Activated CD4-positive, alpha-beta T cell treated with anti-CD3 and anti-CD28 coated beads, Interleukin-2, Interleukin-4, amounts not matched to agents 100 ng/mL and 50 ng/mL, durations not matched to agents 16 hours and 8 hours (primary cell): ENCODE measurements around the gene INPP5K.
A peak's percentile ranks its signal among the peaks of the same experiment; 100 is the strongest.
"Not testable (repeated sequence)": the region's sequence is repeated elsewhere in the genome, so short reads cannot be mapped to it uniquely, and the experiment has no call there.

Experiments used
- DNase-seq: peaks from one replicate; pipeline ENCODE4 v3.0.0-alpha.2; 2020; ENCODE audit warnings: low spot score

INPP5K gene

DNA sequence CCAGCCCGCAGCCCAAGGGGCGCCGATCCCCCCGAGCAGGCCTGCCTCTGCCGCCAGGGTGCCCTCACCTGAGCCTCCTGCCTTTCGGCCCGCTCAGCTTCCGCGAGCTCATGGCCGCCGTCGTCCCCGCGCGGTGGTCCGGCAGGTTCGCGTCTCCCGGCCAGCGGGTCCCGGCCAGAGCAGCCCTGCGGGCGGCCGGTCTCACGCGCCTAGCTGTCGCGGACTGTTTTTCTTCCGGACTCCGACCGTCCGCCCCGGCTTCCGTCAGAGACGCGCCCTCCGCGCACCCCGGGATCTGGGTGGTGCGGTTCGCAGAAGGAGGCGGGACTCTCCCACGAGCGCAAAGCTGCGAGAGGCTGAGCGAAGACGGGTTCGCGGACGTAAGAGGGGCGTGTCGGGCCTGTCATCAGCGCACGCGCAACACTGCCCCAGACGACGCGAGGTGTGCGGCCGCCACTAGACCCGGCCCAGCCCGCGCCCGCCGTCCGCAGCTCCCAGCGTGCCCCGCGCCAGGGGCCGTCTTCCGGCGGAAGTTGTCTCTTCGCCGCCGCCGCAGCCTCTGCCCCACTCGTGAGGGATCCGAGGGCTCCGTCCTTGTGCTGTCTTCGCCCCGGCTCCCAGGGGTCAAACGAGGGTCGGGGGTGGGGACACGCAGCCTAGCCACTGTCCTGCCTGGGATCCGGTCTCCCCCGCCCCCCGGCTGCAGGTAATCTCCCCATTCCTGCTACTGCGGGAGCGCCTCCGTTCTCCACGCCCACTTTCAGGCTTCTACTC lies at the start of gene INPP5K:
Gene INPP5K (minus strand): TSS at position 225 of the 774 bp plus-strand sequence. CDS start 113 bp downstream, at position 112.
- peak; percentile 98 for DNase-seq

- DNase-seq, result no peak
Measured at GRCh38 chr17:1565877-1566276, 49.5 kb upstream of the INPP5K start.

GRCh38 chr17:1563786-1564613 lies 47.6 kb upstream of the INPP5K start:
- DNase-seq, result no peak

GRCh38 chr17:1563471-1563785 lies 47.0 kb upstream of the INPP5K start:
- DNase-seq, result not testable (repeated sequence)

DNA sequence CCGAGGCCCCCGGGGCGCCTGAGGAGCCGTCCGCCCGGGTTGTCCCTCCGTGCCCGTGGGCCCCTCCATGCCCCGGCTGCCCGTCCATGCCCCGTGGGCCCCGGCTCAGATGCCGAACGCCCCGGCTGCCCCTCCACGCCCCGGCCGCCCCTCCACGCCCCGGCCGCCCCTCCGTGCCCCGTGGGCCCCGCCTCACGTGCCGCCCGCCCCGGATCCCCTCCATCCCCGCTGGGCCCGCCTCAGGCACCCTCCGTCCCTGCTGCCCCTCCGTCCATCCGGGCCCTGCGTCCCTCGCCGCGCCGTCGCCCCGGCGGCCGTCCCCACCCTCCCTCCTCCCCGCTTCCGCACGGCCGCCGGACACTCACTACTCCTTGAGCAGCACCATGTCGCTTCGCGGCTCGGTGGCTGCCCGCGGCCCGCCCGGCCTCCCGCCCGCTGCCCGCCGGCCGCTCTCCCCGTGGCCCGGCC lies 45.8 kb upstream of the INPP5K start:
- peak; percentile 5 for DNase-seq

DNA sequence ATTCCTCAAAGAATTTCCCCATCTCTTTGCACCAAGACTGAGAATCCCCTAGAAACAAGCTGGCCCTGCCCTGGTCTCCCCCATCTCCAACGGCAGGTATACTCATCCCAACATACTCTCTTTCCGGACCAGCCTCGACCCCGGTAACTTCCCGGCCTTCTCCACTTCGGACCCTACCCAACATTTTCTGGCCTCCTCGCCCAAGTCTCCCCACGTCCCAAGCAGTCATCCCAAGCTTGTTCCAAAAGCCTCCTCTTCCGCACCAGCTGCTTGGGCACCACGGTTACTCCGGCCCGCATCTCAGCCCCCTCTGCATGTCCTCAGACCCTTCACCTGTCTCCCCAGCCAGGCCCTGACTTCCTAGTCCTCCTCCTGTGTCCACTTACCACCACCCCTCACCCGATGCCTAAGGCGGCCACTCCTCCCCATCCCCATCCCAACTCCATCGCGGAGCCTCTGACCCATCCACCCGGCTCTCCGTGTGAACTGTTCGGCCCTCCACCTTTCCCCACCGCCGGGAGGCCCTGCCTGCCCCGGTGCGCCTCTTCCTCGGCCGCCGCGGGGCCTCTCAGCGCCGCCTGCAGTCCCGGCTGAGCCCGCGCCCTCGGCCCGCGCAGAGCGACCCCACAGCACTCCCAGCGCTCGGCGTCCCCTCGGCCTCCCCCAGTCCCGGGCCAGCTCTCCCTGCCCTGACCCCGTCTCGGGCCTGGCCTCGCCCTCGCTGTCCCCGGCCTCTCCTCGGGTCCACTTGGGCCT lies 45.2 kb upstream of the INPP5K start:
- DNase-seq, result peak; percentile 24

GRCh38 chr17:1560858-1561355 lies 44.5 kb upstream of the INPP5K start:
- no peak for DNase-seq

DNA sequence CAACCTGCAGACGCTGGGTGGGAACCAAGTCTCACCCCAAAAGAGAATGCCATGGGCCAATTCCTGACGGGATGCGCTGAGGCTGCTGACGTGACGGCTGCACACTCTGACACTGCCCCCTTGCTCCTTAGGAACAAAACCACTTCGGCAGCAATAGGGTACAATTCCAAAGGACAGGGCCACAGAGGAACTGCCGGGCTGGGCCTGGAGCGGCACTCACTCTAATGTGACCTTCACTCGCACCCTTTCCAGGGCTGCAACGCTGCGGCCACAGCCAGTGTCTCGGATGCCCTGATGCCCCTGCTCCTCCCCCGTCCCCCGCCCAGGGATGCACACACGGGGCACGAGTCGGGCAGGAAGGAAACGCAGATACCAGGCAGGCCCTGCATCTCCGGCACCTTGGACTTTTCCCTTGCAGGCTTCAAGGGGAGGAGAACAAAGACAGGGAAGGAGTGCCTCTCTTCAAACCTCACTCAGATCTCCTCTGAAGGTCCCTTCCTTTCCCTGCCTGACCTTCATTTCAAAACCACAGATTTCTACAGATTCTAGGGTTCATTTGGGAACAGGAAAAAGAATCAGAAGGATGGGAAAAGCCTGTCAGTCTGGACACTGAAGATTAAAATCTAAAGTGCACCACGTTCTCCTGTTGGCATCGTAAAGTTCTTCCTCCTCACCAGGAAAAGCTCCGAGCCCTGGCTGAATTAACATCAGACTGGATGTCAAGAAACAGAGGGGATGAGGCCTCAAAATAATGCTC lies 43.9 kb upstream of the INPP5K start:
- DNase-seq, result no peak

GRCh38 chr17:1559047-1560043 lies 42.9 kb upstream of the INPP5K start:
- no peak for DNase-seq

DNA sequence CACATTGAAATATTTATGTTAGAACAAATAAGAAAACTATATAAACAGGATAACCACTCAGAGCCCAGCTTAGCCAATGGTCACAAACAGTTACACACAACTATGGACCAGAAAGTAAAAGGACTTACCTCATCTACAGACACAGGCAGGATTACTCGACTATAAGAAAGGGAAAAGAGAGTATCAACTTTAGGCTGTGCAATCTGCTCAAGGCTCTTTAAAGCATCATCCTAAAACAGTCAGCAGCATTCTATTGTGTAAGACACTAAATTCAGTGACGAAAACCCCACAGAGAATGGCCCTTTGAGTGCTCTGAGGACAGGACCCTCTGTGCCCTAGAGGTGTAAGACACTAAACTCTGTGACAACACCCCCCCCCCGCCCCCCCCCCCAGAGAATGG lies 42.0 kb upstream of the INPP5K start:
- DNase-seq, result no peak

DNA sequence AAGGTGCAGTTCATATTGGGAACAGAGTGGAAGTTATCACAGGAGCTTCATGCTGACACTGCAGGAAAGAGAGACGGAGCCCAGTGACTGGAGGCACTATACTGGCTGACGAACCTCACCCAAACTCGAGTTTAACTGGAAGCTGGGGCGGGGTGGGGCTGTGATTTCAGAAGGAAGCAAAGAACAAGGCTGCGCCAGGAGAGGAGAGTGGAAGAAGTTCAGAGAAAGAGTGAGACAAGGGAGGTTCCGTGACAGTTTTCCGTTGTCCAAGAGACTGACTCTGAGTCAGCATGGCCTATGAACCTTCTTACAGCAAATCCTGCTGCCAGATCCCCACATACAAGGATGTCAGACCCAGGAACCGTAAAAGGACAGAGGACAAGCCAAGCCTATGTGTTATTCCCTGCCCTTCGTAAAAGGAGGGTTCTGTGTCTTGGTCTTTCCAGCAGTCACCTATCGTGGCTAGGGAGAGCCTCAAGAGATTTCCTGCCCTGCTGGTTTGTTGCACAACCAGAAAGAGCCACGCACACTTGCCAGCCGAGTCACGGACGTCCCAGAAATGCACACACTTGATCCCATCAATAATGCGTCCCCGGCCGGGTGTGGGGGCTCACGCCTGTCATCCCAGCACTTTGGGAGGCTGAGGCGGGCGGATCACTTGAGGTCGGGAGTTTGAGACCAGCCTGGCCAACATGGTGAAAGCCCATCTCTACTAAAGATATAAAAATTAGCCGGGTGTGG lies 41.1 kb upstream of the INPP5K start:
- no peak for DNase-seq

GRCh38 chr17:1555651-1556471 lies 39.4 kb upstream of the INPP5K start:
- DNase-seq, result no peak

- DNase-seq, result no peak
Measured at GRCh38 chr17:1554751-1555540, 38.5 kb upstream of the INPP5K start.

GRCh38 chr17:1553354-1554266 lies 37.2 kb upstream of the INPP5K start:
- no peak for DNase-seq

DNA sequence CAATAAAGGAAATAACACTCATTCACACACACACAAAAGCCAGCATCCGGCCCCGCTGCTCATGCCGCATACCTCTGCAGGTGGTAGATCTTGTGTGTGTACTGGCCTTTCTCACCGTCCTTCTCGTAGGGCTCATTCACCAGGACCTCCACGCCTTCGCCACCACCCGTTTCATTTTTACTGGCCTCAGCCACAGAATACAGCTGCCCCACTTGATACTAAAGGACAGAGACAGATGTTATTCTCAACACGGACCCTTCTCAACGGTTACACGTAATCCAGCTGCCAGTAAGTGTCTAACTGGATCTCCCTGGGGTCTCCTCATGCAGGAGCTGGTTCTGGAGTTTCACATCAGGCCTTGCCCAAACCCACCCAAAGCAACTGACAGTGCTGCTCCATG lies 36.5 kb upstream of the INPP5K start:
- DNase-seq, result no peak

DNA sequence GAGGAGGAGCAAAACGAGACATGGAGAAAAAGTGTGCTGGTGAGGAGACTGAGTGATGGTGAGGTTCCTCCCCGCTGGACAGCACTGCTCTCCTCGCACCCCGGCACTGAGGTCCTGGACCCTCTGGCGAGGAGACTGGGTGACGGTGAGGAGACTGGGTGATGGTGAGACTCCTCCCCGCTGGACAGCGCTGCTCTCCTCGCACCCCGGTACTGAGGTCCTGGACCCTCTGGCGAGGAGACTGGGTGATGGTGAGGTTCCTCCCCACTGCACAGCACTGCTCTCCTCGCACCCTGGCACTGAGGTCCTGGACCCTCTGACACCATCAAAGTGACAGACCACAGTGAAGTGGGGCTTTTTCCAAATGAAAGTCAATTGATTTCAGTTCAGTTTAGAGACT lies 35.3 kb upstream of the INPP5K start:
- DNase-seq, result no peak

DNA sequence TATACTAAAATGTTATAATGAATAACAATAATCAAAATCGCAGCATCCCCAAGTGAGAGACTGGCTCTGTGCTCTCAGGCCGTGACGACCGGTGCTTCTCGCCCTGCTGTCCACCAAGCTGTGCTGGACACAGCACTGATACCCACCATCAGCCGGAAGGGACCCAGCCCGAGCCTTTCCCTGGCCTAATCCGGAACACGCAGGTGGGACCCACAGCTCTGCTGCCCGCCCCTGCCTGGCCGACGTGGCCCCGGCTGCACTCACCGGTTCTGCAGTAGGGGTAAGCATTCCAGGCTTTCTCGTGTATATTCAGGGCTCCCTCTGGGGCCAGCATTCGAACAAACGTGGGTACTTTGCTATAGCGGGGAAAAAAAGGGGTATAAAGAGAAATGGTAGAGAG lies 31.6 kb upstream of the INPP5K start:
- no peak for DNase-seq
